HG03469 (cell line): ENCODE results near the gene MAPK8.
"Not testable (repeated sequence)": the region's sequence is repeated elsewhere in the genome, so short reads cannot be mapped to it uniquely, and the experiment has no call there.

Experiments used
- ATAC-seq: cut with Tn5 transposase; IDR thresholded peaks from one replicate; pipeline ENCODE4 v1.9.1; 2021; ENCODE audit warnings: mild to moderate bottlenecking, moderate library complexity, moderate number of reproducible peaks; ENCODE audit not compliant: unreplicated experiment

MAPK8 gene

DNA sequence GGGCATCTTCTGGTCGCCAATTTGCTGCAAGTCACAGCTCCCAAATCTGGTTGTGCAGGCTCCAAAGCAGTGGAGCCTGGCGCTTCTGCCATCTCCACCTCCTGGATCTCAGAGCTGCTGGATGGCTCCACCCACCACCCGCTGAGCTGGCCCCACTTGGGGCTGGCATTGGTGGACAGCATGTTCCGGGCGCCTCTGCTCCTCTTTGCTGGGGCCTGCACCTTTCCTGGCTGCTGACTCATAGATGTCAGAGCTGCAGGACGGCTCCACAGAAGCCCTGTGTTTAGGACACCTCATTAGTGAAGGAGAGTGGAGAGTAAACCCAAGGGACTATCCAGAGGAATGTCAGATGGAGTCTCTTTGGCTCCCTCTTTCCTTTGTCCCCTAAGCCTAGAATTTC, 27.4 kb downstream of the MAPK8 start:
- ATAC-seq, result no peak

DNA sequence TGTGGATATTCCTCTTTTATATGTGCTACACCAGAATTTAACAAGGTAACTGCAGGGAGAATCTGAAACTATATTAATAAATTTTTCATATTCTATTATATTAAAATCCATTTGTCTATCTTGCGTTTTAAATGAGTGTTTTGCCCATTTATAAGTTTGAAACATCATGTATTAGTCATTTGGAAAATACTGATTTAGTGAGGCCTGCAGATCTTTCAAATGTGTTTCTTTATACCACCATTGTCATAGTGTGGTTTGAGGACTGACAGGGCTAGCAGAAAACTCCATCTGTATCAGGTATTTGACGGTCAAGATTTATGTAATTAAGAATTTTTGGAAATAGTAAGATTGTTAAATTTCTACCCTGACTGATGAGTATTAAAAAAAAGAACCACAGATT, 29.3 kb downstream of the MAPK8 start:
- no peak for ATAC-seq

DNA sequence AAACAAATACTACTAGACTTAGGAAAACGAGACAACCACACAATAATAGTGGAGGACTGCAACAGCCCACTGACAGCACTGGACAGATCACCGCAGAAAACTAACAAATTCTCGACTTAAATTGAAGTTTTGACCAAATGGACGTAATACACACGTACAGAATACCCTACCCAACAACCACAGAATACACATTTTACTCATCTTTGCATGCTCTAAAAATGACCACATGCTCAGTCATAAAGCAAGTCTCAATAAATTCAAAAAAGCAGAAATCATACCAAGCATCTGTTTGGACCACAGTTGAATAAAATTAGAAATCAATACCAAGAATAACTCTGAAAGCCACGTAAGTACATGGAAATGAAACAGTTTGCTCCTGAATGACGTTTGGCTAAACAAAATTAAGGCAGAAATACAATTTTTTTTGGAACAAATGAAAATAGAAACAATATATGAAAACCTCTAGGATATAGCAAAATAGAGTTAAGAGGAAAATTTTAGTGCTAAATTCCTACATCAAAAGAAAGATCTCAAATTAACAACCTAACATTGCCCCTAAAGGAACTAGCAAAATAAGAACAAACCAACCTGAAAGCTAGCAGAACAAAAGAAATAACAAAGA, 30.6 kb downstream of the MAPK8 start:
- peak; percentile 80 for ATAC-seq

- no peak for ATAC-seq
Observed at GRCh38 chr10:48340734-48341133, 34.3 kb downstream of the MAPK8 start.

GRCh38 chr10:48343106-48343505, 36.6 kb downstream of the MAPK8 start:
- ATAC-seq, result no peak

DNA sequence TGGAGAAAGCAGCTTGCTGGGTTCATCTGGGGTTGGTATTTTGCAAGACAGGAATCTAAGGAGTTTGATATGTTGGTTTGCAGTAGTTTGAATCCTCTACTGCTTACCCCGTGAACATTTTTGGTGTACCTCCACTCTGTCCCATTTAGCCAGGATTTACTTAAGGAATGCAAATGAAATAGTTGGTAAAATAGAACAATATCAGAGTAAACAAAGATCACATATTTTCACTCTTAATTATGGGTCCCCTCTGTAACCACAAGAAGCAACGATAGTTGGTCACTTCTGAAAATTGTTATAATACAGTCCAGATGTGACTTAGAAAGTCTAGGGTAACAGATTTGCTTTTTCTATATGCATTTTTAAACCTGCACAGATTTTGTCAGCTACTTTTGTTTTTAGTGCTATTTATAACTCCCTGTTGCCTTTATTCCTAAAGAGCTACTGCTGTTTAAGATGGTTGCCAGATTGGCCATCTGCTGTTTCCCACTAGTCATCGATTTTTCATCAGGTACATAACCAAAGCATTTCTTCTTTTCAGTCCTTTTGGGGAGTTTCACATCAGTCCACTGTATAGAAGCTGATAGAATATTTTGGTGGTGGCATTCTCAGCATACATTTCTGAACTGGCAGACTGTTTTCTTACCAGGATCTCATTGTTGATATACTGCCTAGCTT, 37.6 kb downstream of the MAPK8 start:
- ATAC-seq, result no peak

GRCh38 chr10:48346248-48346647, 39.8 kb downstream of the MAPK8 start:
- not testable (repeated sequence) for ATAC-seq

GRCh38 chr10:48347539-48347938, 41.1 kb downstream of the MAPK8 start:
- not testable (repeated sequence) for ATAC-seq

GRCh38 chr10:48347943-48348342, 41.5 kb downstream of the MAPK8 start:
- ATAC-seq, result not testable (repeated sequence)

DNA sequence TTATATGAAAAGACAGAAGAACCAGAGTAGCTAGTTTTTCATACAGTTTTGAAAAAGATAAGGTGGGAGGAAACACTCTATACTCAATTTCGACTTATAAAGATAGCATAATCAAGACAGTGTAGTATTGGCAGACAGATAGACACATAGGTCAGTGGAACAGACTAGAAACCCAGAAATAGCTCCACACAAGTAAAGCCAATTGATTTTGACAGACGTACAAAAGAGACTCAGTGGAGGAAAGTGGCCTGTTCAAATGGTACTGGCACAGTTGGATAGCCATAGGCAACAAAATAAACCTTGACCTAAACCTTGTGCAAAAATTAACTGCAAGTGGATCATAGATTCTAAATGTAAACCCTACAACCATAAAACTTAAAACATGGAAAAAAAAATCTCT, 46.8 kb downstream of the MAPK8 start:
- ATAC-seq, result no peak

DNA sequence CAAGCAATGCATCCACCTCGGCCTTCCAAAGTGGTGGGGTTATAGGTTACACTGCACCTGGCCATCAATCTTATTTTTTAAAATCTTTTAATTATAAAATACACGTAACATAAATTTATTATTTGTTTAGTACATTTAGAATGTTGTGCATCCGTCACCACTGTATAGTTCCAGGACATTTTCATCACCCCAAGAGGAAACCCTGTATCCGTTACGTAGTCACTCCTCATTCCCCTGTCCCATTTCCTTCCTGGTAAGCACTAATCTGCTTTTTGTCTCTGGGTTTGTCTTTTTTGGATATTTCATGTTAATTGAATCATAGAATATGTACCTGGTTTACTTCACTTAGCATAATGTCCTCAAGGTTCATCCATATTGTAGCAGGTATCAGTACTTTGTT, 51.2 kb downstream of the MAPK8 start:
- ATAC-seq, result no peak

GRCh38 chr10:48358162-48358561, 51.7 kb downstream of the MAPK8 start:
- ATAC-seq, result no peak

- no peak for ATAC-seq
Observed at GRCh38 chr10:48358838-48359237, 52.4 kb downstream of the MAPK8 start.

- no peak for ATAC-seq
Observed at GRCh38 chr10:48361176-48361575, 54.7 kb downstream of the MAPK8 start.

DNA sequence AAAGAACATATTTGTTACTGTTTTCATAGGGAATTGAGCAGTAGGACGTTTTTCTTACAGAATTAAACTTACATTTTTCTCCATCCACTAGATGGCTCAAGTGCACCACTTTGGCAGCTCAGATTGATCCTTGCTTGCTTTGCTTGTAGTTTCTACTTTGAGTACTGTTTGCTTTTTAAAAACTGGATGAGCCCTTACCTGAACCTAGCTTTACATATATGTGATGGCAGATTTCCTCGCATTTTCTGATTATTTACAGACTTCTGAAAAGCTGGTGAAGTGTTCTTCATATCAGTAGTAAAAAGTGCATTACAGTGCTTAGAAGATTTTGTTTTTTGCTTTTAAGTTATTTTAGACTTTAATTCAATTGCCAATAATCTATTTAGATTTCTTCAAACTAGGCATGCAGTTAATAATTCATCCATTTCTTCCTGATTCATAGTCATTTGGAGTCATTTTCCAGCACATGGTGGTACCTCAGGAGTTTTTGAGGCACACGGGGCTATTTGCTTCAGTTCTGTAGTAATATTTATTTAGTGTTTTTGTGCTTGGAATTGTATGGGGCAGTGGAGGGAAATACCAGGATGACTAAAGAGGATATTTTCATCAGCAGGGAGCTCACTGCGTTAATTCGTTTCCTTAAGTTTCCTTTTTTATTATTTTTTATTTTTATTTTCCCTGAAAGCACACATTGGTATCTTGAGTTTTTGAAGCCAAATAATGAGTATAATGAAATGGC, 57.3 kb downstream of the MAPK8 start:
- no peak for ATAC-seq

GRCh38 chr10:48364659-48365405, 58.4 kb downstream of the MAPK8 start:
- ATAC-seq, result no peak

DNA sequence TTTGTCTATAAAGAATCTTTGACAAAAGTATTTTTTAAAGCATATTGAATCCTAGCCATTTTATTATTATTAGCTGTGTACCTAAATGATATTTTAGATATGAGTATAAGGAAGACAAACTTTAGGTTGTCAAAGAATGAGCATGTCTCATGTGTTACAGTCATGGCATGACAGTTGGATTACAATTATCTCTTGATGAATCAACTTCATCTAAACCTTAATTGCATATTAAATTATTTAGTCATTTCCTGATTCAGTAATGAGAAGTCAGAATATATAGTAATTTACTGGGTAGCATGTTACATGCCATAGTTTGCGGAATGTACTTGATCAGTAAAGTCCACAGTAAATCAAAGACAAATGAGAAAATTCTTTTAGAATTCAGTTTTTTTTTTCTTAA, 59.2 kb downstream of the MAPK8 start:
- no peak for ATAC-seq

DNA sequence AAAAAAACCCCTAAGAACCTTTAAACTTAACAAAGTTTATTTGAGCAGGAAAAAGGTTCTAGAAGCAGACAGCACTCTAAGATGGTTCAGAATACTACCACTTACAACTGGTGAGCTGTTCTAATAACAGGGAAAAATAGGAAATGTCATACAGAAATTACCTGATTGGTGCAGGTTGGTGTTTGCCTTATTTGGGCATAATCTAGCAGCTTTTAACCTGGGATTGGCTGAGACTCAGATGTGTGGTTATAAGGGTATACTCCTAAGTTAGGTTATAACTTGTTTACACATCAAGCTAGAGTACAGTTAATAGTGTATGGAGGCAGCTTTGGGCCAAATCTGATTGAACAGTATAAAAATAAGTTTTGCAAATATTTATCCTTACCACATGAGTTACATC, 59.8 kb downstream of the MAPK8 start:
- ATAC-seq, result no peak

DNA sequence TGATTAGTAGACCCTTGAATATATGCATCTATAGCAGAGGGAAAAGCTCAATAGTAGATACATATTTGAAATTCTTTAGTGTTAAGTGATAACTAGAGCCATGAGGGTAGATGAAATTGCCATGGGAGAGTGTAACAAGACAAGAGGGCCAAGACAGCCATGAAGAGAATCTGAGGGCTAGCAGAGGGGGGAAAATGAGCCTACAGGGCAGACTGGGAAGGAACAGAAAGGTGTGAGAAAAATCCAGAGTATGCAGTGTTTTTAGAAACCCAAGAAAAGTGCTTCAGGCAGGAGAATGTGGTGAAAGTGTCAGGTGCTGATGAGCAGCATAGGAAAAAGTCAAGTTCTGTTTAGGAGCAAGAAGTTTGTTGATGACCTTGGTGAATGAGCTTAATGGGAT, 63.0 kb downstream of the MAPK8 start:
- ATAC-seq, result no peak

- ATAC-seq, result no peak
Observed at GRCh38 chr10:48377751-48378530, 71.5 kb downstream of the MAPK8 start.

DNA sequence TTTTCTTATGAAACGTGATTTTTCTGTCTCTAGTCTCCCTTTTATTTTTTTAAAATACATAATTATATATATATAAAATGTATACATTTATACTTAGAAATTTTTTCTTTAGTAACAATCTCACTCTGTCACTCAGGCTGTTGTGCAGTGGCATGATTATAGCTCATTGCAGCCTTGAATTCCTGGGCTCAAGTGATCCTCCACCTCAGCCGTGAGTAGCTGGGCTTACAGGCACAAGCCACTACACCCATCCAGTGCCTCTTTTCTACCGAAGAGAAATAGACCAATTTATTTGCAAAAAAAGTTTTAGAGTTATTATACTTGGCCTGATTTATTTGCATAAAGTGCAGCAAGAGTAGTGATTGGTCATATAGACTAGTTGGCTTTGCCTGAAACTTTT, 72.2 kb downstream of the MAPK8 start:
- ATAC-seq, result no peak
